Measurements from ENCODE around the gene NENF. TPM values are rescaled to one million over a fixed set of nuclear protein-coding genes. Genes with fewer than 3 reads are reported as not detected.

Gene NENF
- total RNA-seq, 3 donors from 2014 or later (not counting 1 experiment from before 2014, with no cell fraction given) = 7.2 to 14.0 (median 12.2) TPM

DNA sequence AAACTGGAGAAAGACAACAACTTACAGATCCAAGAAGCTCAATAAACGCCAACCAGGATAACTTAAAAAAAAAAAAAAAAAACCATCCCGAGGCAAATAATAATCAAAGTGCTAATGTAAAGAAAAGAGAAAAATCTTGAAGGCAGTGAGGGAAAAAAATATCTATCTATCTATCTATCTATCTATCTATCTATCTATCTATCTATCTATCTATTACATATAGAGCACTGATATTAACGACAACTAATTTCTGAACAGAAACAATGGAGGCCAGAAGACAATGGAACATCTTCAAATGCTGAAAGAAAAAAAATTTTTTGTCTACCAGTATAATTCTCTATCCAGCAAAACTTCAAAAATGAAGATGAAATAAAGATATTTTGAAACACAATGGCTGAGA is 36.1 kb upstream of the NENF start:
- Mint-ChIP-seq H3K4me1 (peaks cover 6 to 12% of the 10 kb centered on the region in 2 donors), H3K36me3 (peaks cover 7% of the 10 kb centered on the region)

DNA sequence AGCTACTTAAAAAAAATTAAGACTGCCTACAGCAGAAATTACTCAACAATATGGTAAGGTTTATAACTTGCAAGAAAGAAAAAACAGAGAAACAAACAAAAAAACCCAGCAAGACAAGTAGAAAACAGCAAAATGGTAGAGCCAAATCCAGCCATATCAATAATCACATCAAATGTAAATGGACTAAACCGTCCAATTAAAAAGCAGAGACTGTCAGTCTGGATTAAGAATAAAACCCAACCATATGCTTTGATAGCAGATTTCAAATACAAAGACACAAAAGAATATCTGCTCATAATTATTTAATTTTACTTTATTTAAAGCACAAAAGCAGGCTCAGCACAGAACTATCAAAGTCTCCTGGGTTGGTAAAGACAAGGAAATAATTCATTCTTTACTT is 35.5 kb upstream of the NENF start:
- no peak for DNase-seq
- Mint-ChIP-seq H3K27me3 (ENCODE audit: low read depth in 2 of 2) (no peaks in the 10 kb centered on the region), H3K27ac (no peak overlapping the region), H3K9me3 (peaks cover 2 to 5% of the 10 kb centered on the region in 2 donors), H3K4me1 (peaks cover 4 to 12% of the 10 kb centered on the region in 2 donors), H3K4me3 (no peak overlapping the region), H3K36me3 (peaks cover 7% of the 10 kb centered on the region)
- Histone ChIP-seq H3K4me1 (ENCODE audit: control insufficient read depth, insufficient read depth, low read length) (no peaks in the 10 kb centered on the region), H3K27ac (ENCODE audit: low read length) (no peak overlapping the region), H3K4me3 (ENCODE audit: low read length) (no peak overlapping the region), H3K36me3 (ENCODE audit: control insufficient read depth, insufficient read depth, low read length) (no peaks in the 10 kb centered on the region), H3K9me3 (ENCODE audit: control insufficient read depth, insufficient read depth, low read length) (no peaks in the 10 kb centered on the region), H3K27me3 (ENCODE audit: control insufficient read depth, insufficient read depth, low read length) (no peaks in the 10 kb centered on the region)
- intact Hi-C loops (cut with micrococcal nuclease) = no loop called here
- TF ChIP-seq, protein P1, sequence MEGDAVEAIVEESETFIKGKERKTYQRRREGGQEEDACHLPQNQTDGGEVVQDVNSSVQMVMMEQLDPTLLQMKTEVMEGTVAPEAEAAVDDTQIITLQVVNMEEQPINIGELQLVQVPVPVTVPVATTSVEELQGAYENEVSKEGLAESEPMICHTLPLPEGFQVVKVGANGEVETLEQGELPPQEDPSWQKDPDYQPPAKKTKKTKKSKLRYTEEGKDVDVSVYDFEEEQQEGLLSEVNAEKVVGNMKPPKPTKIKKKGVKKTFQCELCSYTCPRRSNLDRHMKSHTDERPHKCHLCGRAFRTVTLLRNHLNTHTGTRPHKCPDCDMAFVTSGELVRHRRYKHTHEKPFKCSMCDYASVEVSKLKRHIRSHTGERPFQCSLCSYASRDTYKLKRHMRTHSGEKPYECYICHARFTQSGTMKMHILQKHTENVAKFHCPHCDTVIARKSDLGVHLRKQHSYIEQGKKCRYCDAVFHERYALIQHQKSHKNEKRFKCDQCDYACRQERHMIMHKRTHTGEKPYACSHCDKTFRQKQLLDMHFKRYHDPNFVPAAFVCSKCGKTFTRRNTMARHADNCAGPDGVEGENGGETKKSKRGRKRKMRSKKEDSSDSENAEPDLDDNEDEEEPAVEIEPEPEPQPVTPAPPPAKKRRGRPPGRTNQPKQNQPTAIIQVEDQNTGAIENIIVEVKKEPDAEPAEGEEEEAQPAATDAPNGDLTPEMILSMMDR (IDR thresholded peaks at IDR 0.05) = no peak
- 89% methylated on average over 1 of the region's 1 CpG for WGBS (ENCODE audit: insufficient coverage)
- no peak for ATAC-seq

More for the DNA sequence above, 36.1 kb upstream of the NENF start:
- H3K27ac Mint-ChIP-seq = no peak overlapping the region
- no CpG with 5 or more reads among the region's 3 CpGs for WGBS (ENCODE audit: insufficient coverage)
- TF ChIP-seq, protein P1 (IDR thresholded peaks at IDR 0.05) = no peak
- no peaks in the 10 kb centered on the region for H3K27me3 Mint-ChIP-seq (ENCODE audit: low read depth in 2 of 2)
- Histone ChIP-seq H3K27me3 (ENCODE audit: control insufficient read depth, insufficient read depth, low read length) (no peaks in the 10 kb centered on the region), H3K4me1 (ENCODE audit: control insufficient read depth, insufficient read depth, low read length) (no peaks in the 10 kb centered on the region), H3K4me3 (ENCODE audit: low read length) (no peak overlapping the region), H3K36me3 (ENCODE audit: control insufficient read depth, insufficient read depth, low read length) (no peaks in the 10 kb centered on the region), H3K27ac (ENCODE audit: low read length) (no peak overlapping the region), H3K9me3 (ENCODE audit: control insufficient read depth, insufficient read depth, low read length) (no peaks in the 10 kb centered on the region)
- DNase-seq (no peak), ATAC-seq (no peak)
- peaks cover 2 to 5% of the 10 kb centered on the region in 2 donors for H3K9me3 Mint-ChIP-seq
- intact Hi-C loops (cut with micrococcal nuclease) = no loop called here
- no peak overlapping the region for H3K4me3 Mint-ChIP-seq

DNA sequence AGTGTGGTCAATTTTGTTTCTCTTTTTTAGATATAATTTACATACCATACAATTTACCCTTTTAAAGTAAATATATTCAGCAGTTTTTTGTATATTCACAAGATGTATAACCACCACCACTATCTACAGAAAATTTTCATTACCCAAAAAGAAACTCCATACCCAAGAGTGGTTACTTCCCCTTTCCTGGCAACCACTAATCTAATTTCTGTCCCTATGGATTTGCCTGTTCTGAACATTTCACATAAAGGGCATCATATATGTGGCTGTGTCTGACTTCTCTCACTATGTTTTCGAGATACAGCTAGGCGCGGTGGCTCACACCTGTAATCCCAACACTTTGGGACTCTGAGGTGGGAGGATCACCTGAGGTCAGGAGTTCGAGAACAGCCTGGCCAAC is 31.7 kb upstream of the NENF start:
- TF ChIP-seq, protein P1 (IDR thresholded peaks at IDR 0.05) = no peak
- 93% methylated on average over 3 of the region's 4 CpGs for WGBS (ENCODE audit: insufficient coverage)
- no peak overlapping the region for H3K27ac Mint-ChIP-seq

More for the DNA sequence above, 31.7 kb upstream of the NENF start:
- Histone ChIP-seq H3K36me3 (ENCODE audit: control insufficient read depth, insufficient read depth, low read length) (peaks cover 4% of the 10 kb centered on the region), H3K27me3 (ENCODE audit: control insufficient read depth, insufficient read depth, low read length) (no peaks in the 10 kb centered on the region), H3K9me3 (ENCODE audit: control insufficient read depth, insufficient read depth, low read length) (no peaks in the 10 kb centered on the region), H3K4me3 (ENCODE audit: low read length) (no peak overlapping the region), H3K27ac (ENCODE audit: low read length) (no peak overlapping the region), H3K4me1 (ENCODE audit: control insufficient read depth, insufficient read depth, low read length) (no peaks in the 10 kb centered on the region)
- DNase-seq (no peak), ATAC-seq (no peak)
- Mint-ChIP-seq H3K4me3 (no peak overlapping the region), H3K36me3 (peaks cover 7% of the 10 kb centered on the region), H3K4me1 (peaks cover 4 to 14% of the 10 kb centered on the region in 2 donors), H3K27me3 (ENCODE audit: low read depth in 2 of 2) (no peaks in the 10 kb centered on the region), H3K9me3 (peaks cover 2 to 5% of the 10 kb centered on the region in 2 donors)
- intact Hi-C loops (cut with micrococcal nuclease) = no loop called here

All from natural killer cell (primary cell).